ENCODE results near the gene RBP3.

The RBP3 gene

DNA sequence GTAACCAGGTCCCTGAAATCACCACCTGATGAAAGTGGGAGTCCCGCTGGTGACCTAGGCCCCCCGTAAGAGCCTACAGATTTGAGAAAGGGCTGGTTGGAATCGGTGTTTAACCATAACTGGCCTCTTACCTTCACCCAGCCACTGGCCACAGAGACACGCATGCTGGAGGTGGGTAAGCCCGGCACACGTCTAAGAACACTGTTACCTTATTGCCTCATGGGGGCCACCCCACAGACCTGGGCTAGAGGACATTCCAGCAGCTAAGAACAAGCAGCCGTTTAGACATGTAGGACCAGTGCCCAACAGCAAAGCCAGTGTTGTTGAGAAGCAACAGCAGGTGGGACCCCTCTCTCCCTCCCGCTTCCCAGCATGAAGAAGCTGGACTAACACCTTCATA, 28.4 kb upstream of the RBP3 start:
- DNase-seq: no peak

- no peak for DNase-seq
Observed at GRCh38 chr10:47320812-47321211, 27.4 kb upstream of the RBP3 start.

GRCh38 chr10:47321521-47322195, 26.5 kb upstream of the RBP3 start:
- no peak for DNase-seq

DNA sequence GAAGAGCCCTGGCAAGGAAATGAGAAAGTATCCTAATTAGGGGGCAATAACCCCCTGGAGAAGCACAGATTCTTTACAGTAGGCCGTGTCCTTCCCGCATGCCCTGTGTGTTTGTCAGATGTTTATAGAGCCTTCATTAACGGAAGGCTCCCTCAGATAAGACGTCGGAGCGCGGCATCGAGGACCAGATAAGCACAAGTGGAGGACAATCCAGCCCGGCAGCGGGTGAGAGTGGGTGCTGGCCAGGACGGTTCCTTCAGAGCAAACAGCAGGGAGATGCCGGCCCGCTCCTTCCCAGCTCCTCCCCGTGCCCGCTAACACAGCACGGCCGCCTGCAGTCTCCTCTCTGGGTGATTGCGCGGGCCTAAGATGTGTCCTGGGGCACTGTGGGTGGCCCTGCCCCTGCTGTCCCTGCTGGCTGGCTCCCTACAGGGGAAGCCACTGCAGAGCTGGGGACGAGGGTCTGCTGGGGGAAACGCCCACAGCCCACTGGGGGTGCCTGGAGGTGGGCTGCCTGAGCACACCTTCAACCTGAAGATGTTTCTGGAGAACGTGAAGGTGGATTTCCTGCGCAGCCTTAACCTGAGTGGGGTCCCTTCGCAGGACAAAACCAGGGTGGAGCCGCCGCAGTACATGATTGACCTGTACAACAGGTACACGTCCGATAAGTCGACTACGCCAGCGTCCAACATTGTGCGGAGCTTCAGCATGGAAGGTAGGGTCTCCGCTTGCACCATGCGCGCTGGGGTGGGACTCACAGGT, 25.7 kb upstream of the RBP3 start, which contains the start of gene GDF2:
GDF2 (plus strand) TSS at position 155 of the 762 bp plus-strand sequence; CDS start at position 370, 215 bp downstream.
- no peak for DNase-seq

DNA sequence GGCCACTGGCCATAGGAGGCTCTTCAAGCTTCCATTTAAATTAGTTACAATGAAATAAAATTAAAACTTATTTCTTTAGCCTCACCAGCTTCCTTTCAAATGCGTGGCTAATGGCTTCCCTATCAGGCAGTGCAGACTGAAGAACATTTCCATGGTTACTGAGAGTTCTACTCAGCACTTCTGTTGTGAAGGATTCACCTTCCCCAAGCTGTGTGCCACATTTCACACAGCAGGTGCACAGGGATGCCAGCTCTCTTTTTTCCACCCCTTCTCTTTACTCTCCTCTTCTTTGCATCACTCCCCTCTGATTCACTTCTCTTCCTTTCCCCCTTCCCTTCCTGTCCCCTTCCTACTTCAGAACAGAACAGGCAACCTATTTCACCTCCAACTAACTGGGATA, 25.1 kb upstream of the RBP3 start:
- DNase-seq: no peak

DNA sequence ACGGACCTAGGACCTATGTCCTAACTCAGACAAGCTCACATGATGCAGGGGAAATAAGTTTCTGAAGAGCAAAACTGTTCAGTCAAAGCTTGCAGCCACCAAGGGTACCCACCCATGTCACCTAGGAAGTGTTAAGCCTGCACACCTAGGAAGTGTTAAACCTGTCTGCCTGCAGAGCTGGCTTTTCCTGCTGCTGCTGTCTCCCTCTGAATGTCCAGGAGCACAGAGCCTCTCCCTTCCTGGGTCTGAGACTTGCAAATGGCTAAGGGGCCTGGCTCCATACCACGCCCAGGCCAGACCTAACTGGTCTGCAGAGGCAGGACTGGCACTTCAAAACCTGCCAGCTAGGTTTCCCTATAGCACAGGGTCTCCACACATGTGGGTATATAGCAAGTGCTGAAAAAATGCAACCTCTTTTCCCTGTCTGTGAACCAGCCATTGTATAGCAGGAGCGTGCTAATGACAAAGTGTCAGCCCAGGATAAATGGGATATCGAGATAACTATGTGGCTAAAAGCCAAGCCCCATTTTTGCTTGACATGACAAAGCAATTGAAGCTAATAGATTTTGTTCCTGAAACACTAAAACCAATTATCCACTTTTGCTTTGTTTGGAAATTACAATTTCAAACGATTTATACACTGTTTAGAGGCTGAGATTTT, 24.4 kb upstream of the RBP3 start:
- DNase-seq: no peak

DNA sequence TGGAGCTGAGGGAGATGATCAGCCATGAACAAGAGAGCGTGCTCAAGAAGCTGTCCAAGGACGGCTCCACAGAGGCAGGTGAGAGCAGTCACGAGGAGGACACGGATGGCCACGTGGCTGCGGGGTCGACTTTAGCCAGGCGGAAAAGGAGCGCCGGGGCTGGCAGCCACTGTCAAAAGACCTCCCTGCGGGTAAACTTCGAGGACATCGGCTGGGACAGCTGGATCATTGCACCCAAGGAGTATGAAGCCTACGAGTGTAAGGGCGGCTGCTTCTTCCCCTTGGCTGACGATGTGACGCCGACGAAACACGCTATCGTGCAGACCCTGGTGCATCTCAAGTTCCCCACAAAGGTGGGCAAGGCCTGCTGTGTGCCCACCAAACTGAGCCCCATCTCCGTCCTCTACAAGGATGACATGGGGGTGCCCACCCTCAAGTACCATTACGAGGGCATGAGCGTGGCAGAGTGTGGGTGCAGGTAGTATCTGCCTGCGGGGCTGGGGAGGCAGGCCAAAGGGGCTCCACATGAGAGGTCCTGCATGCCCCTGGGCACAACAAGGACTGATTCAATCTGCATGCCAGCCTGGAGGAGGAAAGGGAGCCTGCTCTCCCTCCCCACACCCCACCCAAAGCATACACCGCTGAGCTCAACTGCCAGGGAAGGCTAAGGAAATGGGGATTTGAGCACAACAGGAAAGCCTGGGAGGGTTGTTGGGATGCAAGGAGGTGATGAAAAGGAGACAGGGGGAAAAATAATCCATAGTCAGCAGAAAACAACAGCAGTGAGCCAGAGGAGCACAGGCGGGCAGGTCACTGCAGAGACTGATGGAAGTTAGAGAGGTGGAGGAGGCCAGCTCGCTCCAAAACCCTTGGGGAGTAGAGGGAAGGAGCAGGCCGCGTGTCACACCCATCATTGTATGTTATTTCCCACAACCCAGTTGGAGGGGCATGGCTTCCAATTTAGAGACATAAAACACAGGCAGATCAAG, 22.6 kb upstream of the RBP3 start:
- DNase-seq: no peak

GRCh38 chr10:47326306-47326926, 21.7 kb upstream of the RBP3 start:
- DNase-seq: no peak

GRCh38 chr10:47326927-47327330, 21.2 kb upstream of the RBP3 start:
- no peak for DNase-seq

GRCh38 chr10:47329855-47330254, 18.3 kb upstream of the RBP3 start:
- DNase-seq: no peak

- DNase-seq: no peak
Observed at GRCh38 chr10:47330366-47330765, 17.8 kb upstream of the RBP3 start.

GRCh38 chr10:47330804-47331203, 17.4 kb upstream of the RBP3 start:
- DNase-seq: no peak

DNA sequence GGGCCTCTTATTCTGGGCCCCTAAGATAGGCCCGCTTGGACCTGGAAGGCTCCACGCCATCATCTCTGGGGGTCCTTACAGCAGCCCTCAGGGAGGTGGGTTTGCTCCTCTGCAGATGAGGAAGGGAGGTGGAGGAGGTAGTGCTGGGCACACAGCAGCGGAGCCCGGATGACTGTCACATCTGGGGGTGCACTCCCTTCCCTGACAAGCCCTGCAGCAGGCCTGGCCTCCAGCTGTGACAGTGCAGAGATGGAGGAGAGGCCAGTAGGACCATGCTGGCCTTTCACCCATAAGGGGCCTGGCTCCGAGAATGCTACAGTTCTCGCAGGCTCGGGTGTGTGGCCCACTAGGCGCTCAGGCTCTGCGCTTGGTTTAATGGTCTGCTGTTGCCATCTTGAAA, 16.7 kb upstream of the RBP3 start:
- DNase-seq: no peak

- DNase-seq: no peak
Observed at GRCh38 chr10:47331954-47332353, 16.2 kb upstream of the RBP3 start.

- DNase-seq: no peak
Observed at GRCh38 chr10:47332371-47332770, 15.8 kb upstream of the RBP3 start.

GRCh38 chr10:47332946-47333345, 15.2 kb upstream of the RBP3 start:
- no peak for DNase-seq

- no peak for DNase-seq
Observed at GRCh38 chr10:47333532-47333931, 14.6 kb upstream of the RBP3 start.

- no peak for DNase-seq
Observed at GRCh38 chr10:47334466-47335295, 13.5 kb upstream of the RBP3 start.

GRCh38 chr10:47335906-47336305, 12.3 kb upstream of the RBP3 start:
- DNase-seq: no peak

DNA sequence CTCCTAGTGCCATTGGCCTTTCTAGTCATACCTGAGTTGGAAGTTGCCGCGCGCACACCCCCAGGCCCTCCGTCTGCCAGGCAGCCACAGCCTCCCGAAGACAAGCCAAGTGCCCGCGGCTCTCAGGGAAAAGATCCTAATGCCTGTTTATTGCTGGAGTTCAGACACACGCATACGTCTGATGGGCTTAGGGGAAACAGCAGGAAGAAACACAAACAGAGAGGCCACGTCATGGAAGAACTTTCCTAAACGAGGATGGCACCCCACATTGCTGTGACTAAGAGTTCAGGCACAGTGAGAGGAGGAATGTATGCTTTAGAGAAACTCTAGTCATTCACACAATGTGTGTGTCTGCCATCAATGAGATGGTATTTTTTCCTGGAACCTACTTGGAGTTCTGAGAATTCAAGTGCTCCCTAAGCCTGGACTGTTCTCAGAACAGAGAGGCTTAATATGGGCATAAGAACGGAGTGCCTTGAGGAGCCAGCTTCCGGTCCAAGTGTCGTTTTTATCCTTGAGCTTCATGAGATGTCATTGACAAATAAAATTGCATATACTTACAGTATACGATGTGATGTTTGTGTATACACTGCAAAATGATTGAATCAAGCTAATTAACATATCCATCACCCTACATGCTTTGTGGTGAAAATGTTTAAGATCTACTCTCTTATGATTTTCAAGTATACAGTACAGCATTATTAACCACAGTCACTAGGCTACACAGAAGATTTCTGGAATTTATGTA, 11.6 kb upstream of the RBP3 start:
- no peak for DNase-seq

DNA sequence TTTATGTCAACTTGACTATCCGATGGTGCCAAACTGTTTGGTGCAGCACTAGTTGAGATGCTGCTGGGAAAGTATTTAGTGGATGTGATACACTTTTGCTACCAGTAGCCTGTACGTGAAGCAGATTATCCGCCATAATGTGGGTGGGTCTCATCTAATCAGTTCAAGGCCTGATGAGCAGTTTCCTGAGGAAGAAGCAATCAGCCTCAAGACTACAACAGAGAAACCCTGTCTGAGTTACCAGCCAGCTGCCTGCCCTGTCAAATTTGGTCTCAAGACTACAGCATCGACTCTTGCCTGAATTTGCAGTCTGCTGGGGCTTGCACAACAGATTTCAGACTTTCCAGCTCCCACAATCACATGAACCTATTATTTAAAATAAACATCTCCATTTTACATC, 10.9 kb upstream of the RBP3 start:
- DNase-seq: no peak
